Measurements from ENCODE around the gene ZDHHC17.

ZDHHC17 gene

GRCh38 chr12:76763746-76764675, at the start of gene ZDHHC17:
TSS of gene ZDHHC17 (plus strand) at chr12:76764115. CDS start at chr12:76764237, 122 bp downstream.
- TF ChIP-seq GATA3 (IDR thresholded peaks at IDR 0.05; ENCODE audit: low read depth, low read length), result no peak
- TF ChIP-seq GATA2 (IDR thresholded peaks at IDR 0.05; ENCODE audit: low read depth, low read length), result no peak

- TF ChIP-seq GATA3 (IDR thresholded peaks at IDR 0.05; ENCODE audit: low read depth, low read length), result no peak
These were observed 49.5 kb upstream of the ZDHHC17 start for GRCh38 chr12:76714415-76714814.

- TF ChIP-seq GATA2 (IDR thresholded peaks at IDR 0.05; ENCODE audit: low read depth, low read length), result no peak
- TF ChIP-seq GATA3 (IDR thresholded peaks at IDR 0.05; ENCODE audit: low read depth, low read length), result no peak
These were observed 49.1 kb upstream of the ZDHHC17 start for GRCh38 chr12:76714861-76715260.

GRCh38 chr12:76715332-76715731, 48.6 kb upstream of the ZDHHC17 start:
- TF ChIP-seq GATA2 (IDR thresholded peaks at IDR 0.05; ENCODE audit: low read depth, low read length) (no peak), GATA3 (IDR thresholded peaks at IDR 0.05; ENCODE audit: low read depth, low read length) (no peak)

GRCh38 chr12:76717314-76717713, 46.6 kb upstream of the ZDHHC17 start:
- TF ChIP-seq GATA3 (IDR thresholded peaks at IDR 0.05; ENCODE audit: low read depth, low read length) (no peak), GATA2 (IDR thresholded peaks at IDR 0.05; ENCODE audit: low read depth, low read length) (no peak)

GRCh38 chr12:76719171-76720041, 44.5 kb upstream of the ZDHHC17 start:
- TF ChIP-seq GATA3 (IDR thresholded peaks at IDR 0.05; ENCODE audit: low read depth, low read length) (no peak), GATA2 (IDR thresholded peaks at IDR 0.05; ENCODE audit: low read depth, low read length) (no peak)

- TF ChIP-seq GATA3 (IDR thresholded peaks at IDR 0.05; ENCODE audit: low read depth, low read length), result no peak
- no peak for TF ChIP-seq GATA2 (IDR thresholded peaks at IDR 0.05; ENCODE audit: low read depth, low read length)
These were observed 43.8 kb upstream of the ZDHHC17 start for GRCh38 chr12:76720068-76720467.

GRCh38 chr12:76726626-76727025, 37.3 kb upstream of the ZDHHC17 start:
- TF ChIP-seq GATA3 (IDR thresholded peaks at IDR 0.05; ENCODE audit: low read depth, low read length), result no peak
- TF ChIP-seq GATA2 (IDR thresholded peaks at IDR 0.05; ENCODE audit: low read depth, low read length), result no peak

- TF ChIP-seq GATA2 (IDR thresholded peaks at IDR 0.05; ENCODE audit: low read depth, low read length) (no peak), GATA3 (IDR thresholded peaks at IDR 0.05; ENCODE audit: low read depth, low read length) (no peak)
These were observed 24.9 kb upstream of the ZDHHC17 start for GRCh38 chr12:76738824-76739579.

GRCh38 chr12:76739896-76740295, 24.0 kb upstream of the ZDHHC17 start:
- TF ChIP-seq GATA2 (IDR thresholded peaks at IDR 0.05; ENCODE audit: low read depth, low read length) (no peak), GATA3 (IDR thresholded peaks at IDR 0.05; ENCODE audit: low read depth, low read length) (no peak)

- TF ChIP-seq GATA3 (IDR thresholded peaks at IDR 0.05; ENCODE audit: low read depth, low read length) (no peak), GATA2 (IDR thresholded peaks at IDR 0.05; ENCODE audit: low read depth, low read length) (no peak)
These were observed 23.4 kb upstream of the ZDHHC17 start for GRCh38 chr12:76740501-76740900.

GRCh38 chr12:76745343-76745742, 18.6 kb upstream of the ZDHHC17 start:
- TF ChIP-seq GATA3 (IDR thresholded peaks at IDR 0.05; ENCODE audit: low read depth, low read length) (no peak), GATA2 (IDR thresholded peaks at IDR 0.05; ENCODE audit: low read depth, low read length) (no peak)

GRCh38 chr12:76746516-76746915, 17.4 kb upstream of the ZDHHC17 start:
- TF ChIP-seq GATA2 (IDR thresholded peaks at IDR 0.05; ENCODE audit: low read depth, low read length) (no peak), GATA3 (IDR thresholded peaks at IDR 0.05; ENCODE audit: low read depth, low read length) (no peak)

- TF ChIP-seq GATA3 (IDR thresholded peaks at IDR 0.05; ENCODE audit: low read depth, low read length) (no peak), GATA2 (IDR thresholded peaks at IDR 0.05; ENCODE audit: low read depth, low read length) (no peak)
These were observed 16.7 kb upstream of the ZDHHC17 start for GRCh38 chr12:76747245-76747644.

Data from SH-SY5Y (cell line).